Measurements from ENCODE around the gene SNRPB2.

The SNRPB2 gene

GRCh38 chr20:16709017-16709416 is 20.8 kb upstream of the SNRPB2 start:
- in situ Hi-C loops (cut with MboI; ENCODE audit: low sequenced_read_pairs) = no loop called here
- H3K4me1 ChIP-seq = no peaks in the 10 kb centered on the region
- DNase-seq (ENCODE audit: low spot score in 2 of 2) = no peak
- no peaks in the 10 kb centered on the region for H3K9me3 ChIP-seq
- H3K4me3 ChIP-seq = no peak overlapping the region
- H3K27me3 ChIP-seq (ENCODE audit: low read depth) = peaks cover 6% of the 10 kb centered on the region
- H3K36me3 ChIP-seq (replicated peaks) = no peaks in the 10 kb centered on the region

- Histone ChIP-seq H3K4me1 (no peaks in the 10 kb centered on the region), H3K4me3 (no peak overlapping the region), H3K27me3 (ENCODE audit: low read depth) (peaks cover 6% of the 10 kb centered on the region), H3K36me3 (replicated peaks) (no peaks in the 10 kb centered on the region), H3K9me3 (no peaks in the 10 kb centered on the region)
- no peak for DNase-seq (ENCODE audit: low spot score in 2 of 2)
- in situ Hi-C loops (cut with MboI; ENCODE audit: low sequenced_read_pairs) = no loop called here
These were observed 19.0 kb upstream of the SNRPB2 start for GRCh38 chr20:16710781-16711180.

DNA sequence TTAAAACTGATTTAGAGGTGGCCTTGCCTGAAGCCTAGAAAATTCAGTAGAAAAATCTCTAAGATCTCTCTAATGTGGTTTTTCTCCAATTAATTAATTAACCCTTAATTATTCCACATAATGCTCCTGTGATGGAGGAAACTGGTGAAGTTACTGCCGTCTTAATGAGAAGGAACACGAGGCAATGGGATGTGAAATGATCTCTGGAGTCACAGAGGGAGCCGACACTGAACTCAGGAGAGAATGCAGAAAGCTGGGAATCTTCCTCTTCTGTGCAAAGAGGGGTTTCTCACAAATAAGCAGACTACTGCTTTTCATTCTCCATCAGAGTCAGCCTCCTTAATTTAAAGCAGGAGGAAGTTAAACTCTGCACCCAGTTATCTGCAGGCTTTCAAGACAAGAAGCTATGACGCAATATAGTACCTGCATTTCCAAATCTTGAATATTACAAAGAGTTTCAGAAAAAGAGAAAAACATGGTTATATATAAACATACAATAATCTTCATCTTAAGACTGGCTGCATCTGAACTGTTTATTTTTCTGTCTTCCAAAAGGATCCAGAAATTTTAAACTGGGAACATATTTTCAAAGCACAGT is 18.1 kb upstream of the SNRPB2 start:
- H3K36me3 ChIP-seq (replicated peaks) = no peaks in the 10 kb centered on the region
- in situ Hi-C loops (cut with MboI; ENCODE audit: low sequenced_read_pairs) = no loop called here
- no peak overlapping the region for H3K4me3 ChIP-seq
- peaks cover 6% of the 10 kb centered on the region for H3K27me3 ChIP-seq (ENCODE audit: low read depth)
- H3K9me3 ChIP-seq = no peaks in the 10 kb centered on the region
- no peak for DNase-seq (ENCODE audit: low spot score in 2 of 2)
- no peaks in the 10 kb centered on the region for H3K4me1 ChIP-seq

DNA sequence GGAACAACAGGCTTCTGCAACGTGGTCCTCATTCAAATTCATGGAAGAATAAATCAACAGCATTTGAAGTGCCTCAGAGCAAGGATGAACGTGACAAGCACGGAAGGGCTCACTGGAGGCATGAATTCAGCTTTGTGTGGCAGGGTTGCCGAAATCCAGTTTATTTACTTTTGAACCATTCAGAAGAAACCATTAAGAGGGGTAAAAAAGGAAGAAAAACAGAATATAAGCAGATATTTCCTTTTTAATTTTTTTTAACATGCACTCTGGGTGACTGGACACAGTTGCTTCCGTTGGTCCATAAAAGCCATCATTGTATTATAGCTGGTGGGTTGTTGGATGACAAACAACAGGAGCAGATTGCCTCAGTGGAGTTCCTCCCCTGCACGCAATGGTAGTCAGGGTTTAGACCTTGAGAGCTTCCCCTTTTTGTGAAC is 17.3 kb upstream of the SNRPB2 start:
- no peak overlapping the region for H3K4me3 ChIP-seq
- H3K27me3 ChIP-seq (ENCODE audit: low read depth) = peaks cover 6% of the 10 kb centered on the region
- H3K36me3 ChIP-seq (replicated peaks) = no peaks in the 10 kb centered on the region
- no peaks in the 10 kb centered on the region for H3K9me3 ChIP-seq
- no peaks in the 10 kb centered on the region for H3K4me1 ChIP-seq
- DNase-seq (ENCODE audit: low spot score in 2 of 2) = no peak
- in situ Hi-C loops (cut with MboI; ENCODE audit: low sequenced_read_pairs) = no loop called here

DNA sequence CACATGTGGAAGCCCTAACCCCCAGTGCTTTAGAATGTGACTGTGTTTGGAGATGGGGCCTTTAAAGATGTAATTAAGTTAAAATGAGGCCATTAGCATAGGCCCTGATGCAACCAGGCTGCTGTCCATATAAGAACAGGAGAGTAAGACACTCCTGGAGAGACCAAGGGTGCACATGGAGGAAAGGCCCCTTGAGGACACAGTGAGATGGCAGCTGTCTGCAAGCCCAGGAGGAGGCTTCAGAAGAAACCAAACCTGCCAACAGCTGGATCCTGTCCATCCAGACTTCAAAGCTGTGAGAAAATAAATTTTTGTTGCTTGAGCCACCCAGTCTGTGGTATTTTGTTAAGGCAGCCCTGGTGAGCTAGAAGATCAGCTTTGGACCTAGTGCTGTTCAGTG is 16.8 kb upstream of the SNRPB2 start:
- no peak for DNase-seq (ENCODE audit: low spot score in 2 of 2)
- Histone ChIP-seq H3K4me1 (no peaks in the 10 kb centered on the region), H3K36me3 (replicated peaks) (no peaks in the 10 kb centered on the region), H3K9me3 (no peaks in the 10 kb centered on the region), H3K4me3 (no peak overlapping the region), H3K27me3 (ENCODE audit: low read depth) (peaks cover 6% of the 10 kb centered on the region)
- in situ Hi-C loops (cut with MboI; ENCODE audit: low sequenced_read_pairs) = no loop called here

- Histone ChIP-seq H3K4me1 (no peaks in the 10 kb centered on the region), H3K27me3 (ENCODE audit: low read depth) (peaks cover 6% of the 10 kb centered on the region), H3K9me3 (no peaks in the 10 kb centered on the region), H3K4me3 (no peak overlapping the region), H3K36me3 (replicated peaks) (no peaks in the 10 kb centered on the region)
- in situ Hi-C loops (cut with MboI; ENCODE audit: low sequenced_read_pairs) = no loop called here
- no peak for DNase-seq (ENCODE audit: low spot score in 2 of 2)
These were observed 15.6 kb upstream of the SNRPB2 start for GRCh38 chr20:16714242-16714641.

GRCh38 chr20:16714751-16715150 is 15.1 kb upstream of the SNRPB2 start:
- in situ Hi-C loops (cut with MboI; ENCODE audit: low sequenced_read_pairs) = no loop called here
- DNase-seq (ENCODE audit: low spot score in 2 of 2) = no peak
- H3K36me3 ChIP-seq (replicated peaks) = no peaks in the 10 kb centered on the region

GRCh38 chr20:16719421-16719820 is 10.4 kb upstream of the SNRPB2 start:
- Histone ChIP-seq H3K4me1 (no peaks in the 10 kb centered on the region), H3K36me3 (replicated peaks) (no peaks in the 10 kb centered on the region; the same call in 1 of the 2 replicates), H3K9me3 (no peaks in the 10 kb centered on the region), H3K27me3 (ENCODE audit: low read depth) (no peaks in the 10 kb centered on the region), H3K4me3 (no peak overlapping the region)
- in situ Hi-C loops (cut with MboI; ENCODE audit: low sequenced_read_pairs) = no loop called here
- DNase-seq (ENCODE audit: low spot score in 2 of 2) = no peak

More at GRCh38 chr20:16714751-16715150, 15.1 kb upstream of the SNRPB2 start:
- Histone ChIP-seq H3K4me1 (no peaks in the 10 kb centered on the region), H3K4me3 (no peak overlapping the region), H3K9me3 (no peaks in the 10 kb centered on the region), H3K27me3 (ENCODE audit: low read depth) (peaks cover 6% of the 10 kb centered on the region)

DNA sequence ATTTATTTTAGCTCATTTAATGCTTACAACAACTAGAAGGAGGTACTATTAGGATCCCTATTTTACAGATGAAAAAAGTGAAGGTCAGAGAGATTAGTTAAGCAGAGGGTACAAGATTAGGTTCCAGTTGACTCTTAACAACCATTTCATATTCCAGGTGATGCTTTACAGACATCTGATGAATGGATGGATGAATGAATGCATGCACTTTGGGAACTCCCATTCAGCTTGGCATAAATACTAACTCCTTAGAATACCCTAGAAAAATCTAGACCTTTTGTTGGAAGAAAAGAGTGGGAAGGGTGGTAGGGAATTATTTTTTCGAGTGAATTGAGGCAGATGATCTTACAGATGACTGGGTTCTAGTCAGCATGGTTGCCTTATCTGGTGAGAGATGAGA is 746 bp upstream of the SNRPB2 start:
- no peak for DNase-seq (ENCODE audit: low spot score in 2 of 2)
- peaks cover 21% of the 10 kb centered on the region for H3K36me3 ChIP-seq (replicated peaks)
- peaks cover 7% of the 10 kb centered on the region for H3K4me1 ChIP-seq
- H3K9me3 ChIP-seq = no peaks in the 10 kb centered on the region; the same call in 1 of the 2 replicates
- no peak overlapping the region for H3K4me3 ChIP-seq
- in situ Hi-C loops (cut with MboI; ENCODE audit: low sequenced_read_pairs) = no loop called here
- peaks cover 10% of the 10 kb centered on the region for H3K27me3 ChIP-seq (ENCODE audit: low read depth)

DNA sequence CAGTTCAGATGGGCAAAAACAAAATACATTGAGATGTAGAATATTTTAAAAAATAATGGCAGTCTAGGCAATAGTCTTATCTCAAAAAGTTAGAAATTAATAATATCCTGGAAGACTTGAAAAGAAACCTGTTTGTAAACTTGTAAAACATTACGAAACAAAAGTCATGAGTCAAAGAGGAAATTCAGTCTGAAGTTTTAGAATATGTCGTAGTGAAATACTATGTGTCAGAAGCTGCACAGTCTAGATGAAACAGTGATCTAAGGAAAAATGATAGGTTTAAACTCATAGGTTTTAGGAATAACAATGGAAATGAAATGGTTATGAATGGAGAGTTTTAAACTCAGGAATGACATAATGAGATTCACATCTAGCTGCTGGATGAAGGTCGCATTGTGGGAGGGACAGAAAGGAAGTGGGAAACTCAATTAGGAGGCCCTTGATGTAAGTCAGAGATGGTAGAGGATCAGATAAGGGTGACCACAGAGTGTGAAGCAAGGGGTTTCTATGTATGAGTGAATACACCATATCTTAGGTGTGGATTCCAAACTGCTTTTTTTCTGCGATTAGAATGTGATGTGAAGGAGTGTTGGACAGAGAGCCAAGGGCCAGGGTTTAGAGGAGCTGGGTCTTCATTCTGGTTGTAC is 2.8 kb downstream of the SNRPB2 start:
- no peak overlapping the region for H3K4me3 ChIP-seq
- H3K4me1 ChIP-seq = peaks cover 7% of the 10 kb centered on the region
- DNase-seq (ENCODE audit: low spot score in 2 of 2) = no peak
- in situ Hi-C loops (cut with MboI; ENCODE audit: low sequenced_read_pairs) = no loop called here
- no peaks in the 10 kb centered on the region; the same call in 1 of the 2 replicates for H3K9me3 ChIP-seq
- peaks cover 3% of the 10 kb centered on the region for H3K27me3 ChIP-seq (ENCODE audit: low read depth)
- peaks cover 39% of the 10 kb centered on the region for H3K36me3 ChIP-seq (replicated peaks)

DNA sequence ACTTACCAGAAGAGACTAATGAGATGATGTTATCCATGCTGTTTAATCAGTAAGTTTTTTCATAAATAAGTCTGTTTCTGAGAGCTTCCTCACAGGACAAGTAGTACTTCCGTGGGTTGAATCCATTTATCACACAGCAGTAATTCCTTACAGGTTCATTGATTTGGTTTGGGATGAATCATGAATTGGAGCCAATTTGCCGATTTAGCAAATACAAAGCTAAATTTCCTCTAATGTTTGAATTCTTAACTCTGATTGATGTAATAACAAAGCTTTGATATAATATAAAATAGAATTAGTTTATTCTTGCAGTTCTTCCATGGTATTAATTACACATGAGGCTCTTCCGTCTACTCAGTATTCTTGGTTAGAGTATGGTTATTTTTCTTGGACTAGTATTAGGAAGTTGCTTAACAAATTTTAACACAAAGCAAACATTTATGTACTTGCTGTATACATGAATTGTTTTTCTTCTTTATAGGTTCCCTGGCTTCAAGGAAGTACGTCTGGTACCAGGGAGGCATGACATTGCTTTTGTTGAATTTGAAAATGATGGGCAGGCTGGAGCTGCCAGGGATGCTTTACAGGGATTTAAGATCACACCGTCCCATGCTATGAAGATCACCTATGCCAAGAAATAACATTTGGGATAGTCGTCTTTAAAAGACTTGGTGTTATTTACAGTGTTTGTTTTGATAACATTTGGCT is 10.7 kb downstream of the SNRPB2 start:
- Histone ChIP-seq H3K27me3 (ENCODE audit: low read depth) (no peaks in the 10 kb centered on the region), H3K4me1 (no peaks in the 10 kb centered on the region), H3K9me3 (no peaks in the 10 kb centered on the region), H3K4me3 (no peak overlapping the region), H3K36me3 (replicated peaks) (peaks cover 36% of the 10 kb centered on the region)
- no peak for DNase-seq (ENCODE audit: low spot score in 2 of 2)
- in situ Hi-C loops (cut with MboI; ENCODE audit: low sequenced_read_pairs) = no loop called here

DNA sequence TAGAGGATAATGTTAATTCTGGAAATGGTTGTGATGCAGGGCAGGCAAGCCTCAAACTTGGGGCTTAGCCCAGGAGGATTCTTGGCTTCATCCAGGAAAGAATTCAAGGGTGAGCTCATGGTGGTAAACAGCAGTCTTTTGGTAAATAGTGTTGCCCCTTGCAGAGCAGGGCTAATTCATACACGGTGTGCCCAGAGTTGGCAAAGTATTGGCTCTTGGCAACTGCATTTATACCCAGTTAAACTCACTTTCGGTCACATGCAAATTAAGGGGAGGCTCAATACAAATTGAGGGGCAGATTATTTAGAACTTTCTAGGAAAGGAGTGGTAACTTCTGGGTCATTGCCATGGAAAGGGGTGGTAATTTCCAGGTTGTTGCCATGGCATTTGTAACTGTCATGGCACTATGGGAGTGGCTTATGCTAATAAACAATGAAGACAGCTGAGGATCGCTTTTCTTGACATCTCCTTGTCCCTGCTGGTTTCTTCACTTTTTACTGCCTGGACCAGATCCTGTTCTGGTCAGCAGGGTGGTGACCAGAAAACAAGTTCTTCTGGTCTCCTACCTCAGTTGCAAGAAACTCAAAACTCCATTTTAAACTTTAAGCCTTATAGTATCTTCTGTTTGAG is 14.5 kb downstream of the SNRPB2 start:
- in situ Hi-C loops (cut with MboI; ENCODE audit: low sequenced_read_pairs) = no loop called here

DNA sequence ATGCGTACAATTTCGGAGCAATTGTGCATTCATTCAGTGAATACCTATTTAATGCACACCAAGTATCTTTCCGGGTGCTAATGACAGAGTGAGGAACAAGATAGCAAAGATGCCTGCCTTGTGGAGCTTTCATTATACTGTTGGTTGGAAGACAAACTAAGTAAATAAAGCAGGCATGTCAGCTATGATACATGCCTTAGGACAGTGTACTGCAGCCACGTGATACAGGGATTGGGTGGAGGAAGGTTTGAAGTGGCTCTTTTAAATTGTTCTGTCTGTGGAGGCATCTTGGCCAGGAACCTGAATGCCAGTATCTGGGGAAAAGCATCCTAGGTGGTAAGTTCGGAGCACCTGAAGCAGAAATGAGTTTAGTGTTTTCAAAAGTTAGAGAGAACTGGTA is 15.4 kb downstream of the SNRPB2 start:
- peaks cover 8% of the 10 kb centered on the region for H3K36me3 ChIP-seq (replicated peaks)

More for the DNA sequence above, 14.5 kb downstream of the SNRPB2 start:
- H3K9me3 ChIP-seq = no peaks in the 10 kb centered on the region
- H3K4me3 ChIP-seq = no peak overlapping the region
- no peak for DNase-seq (ENCODE audit: low spot score in 2 of 2)
- no peaks in the 10 kb centered on the region for H3K4me1 ChIP-seq
- peaks cover 16% of the 10 kb centered on the region for H3K36me3 ChIP-seq (replicated peaks)
- peaks cover 7% of the 10 kb centered on the region; the same call in 1 of the 2 replicates for H3K27me3 ChIP-seq (ENCODE audit: low read depth)

More for the DNA sequence above, 15.4 kb downstream of the SNRPB2 start:
- H3K27me3 ChIP-seq (ENCODE audit: low read depth) = peaks cover 7% of the 10 kb centered on the region; the same call in 1 of the 2 replicates
- in situ Hi-C loops (cut with MboI; ENCODE audit: low sequenced_read_pairs) = no loop called here
- no peaks in the 10 kb centered on the region for H3K4me1 ChIP-seq
- H3K4me3 ChIP-seq = no peak overlapping the region
- DNase-seq (ENCODE audit: low spot score in 2 of 2) = no peak
- H3K9me3 ChIP-seq = no peaks in the 10 kb centered on the region

Measured in HAP-1 (cell line).